ENCODE data around the gene FCHO1.

DNA sequence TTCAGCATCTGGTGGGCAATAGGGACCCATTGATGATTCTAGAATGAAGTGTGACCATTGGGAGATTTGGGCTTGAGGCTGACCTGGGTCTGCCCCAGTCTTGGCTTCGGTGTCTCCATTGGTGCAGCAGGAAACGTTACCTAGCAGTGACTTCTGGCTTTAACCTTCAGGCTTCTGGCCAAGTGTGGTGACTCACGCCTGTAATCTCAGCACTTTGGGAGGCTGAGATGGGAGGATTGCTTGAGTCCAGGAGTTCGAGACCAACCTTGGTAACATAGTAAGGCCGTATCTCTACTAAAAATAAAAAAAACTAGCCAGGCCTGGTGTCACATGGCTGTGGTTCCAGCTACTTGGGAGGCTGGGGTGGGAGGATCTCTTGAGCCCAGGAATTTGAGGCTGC, 7.2 kb downstream of the FCHO1 start:
- TF ChIP-seq POLR2A (IDR thresholded peaks at IDR 0.05) (no peak), CTCF (IDR thresholded peaks at IDR 0.05) (no peak)

Measured in testis (tissue), 2 donors.